Endodermal cell (in vitro differentiated cells): ENCODE results near the gene ADORA2A. TPM values are rescaled to one million over a fixed set of nuclear protein-coding genes. Genes with fewer than 3 reads are reported as not detected.

Experiments used
- DNase-seq: peaks from one replicate; pipeline ENCODE4 v3.0.0-alpha.2; 2017
- H3K27ac ChIP-seq: 2 replicates; pipeline ENCODE4 v1.5.1; 2013; ENCODE audit warnings: mild to moderate bottlenecking, low read depth, low read length, moderate library complexity
- H3K27me3 ChIP-seq: 2 replicates; pipeline ENCODE4 v1.6.1; 2013; ENCODE audit warnings: mild to moderate bottlenecking, low read length, moderate library complexity; ENCODE audit not compliant: insufficient read depth, control insufficient read depth, poor library complexity, severe bottlenecking
- H3K36me3 ChIP-seq: 2 replicates; pipeline ENCODE4 v1.7.0; 2013; ENCODE audit warnings: mild to moderate bottlenecking, low read length, moderate library complexity; ENCODE audit not compliant: control insufficient read depth, insufficient read depth
- H3K4me1 ChIP-seq: one replicate; pipeline ENCODE4 v1.7.0; 2013; ENCODE audit warnings: low read length; ENCODE audit not compliant: control insufficient read depth, insufficient read depth
- H3K4me3 ChIP-seq: 2 replicates; pipeline ENCODE4 v1.5.1; 2013; ENCODE audit warnings: mild to moderate bottlenecking, low read length, moderate library complexity
- H3K9ac ChIP-seq: 2 replicates; pipeline ENCODE4 v1.6.1; 2013; ENCODE audit warnings: mild to moderate bottlenecking, low read length, moderate library complexity; ENCODE audit not compliant: poor library complexity, severe bottlenecking; ENCODE audit errors: extremely low read depth
- H3K9me3 ChIP-seq: 2 replicates; pipeline ENCODE4 v1.6.1; 2013; ENCODE audit warnings: mild to moderate bottlenecking, low read length, moderate library complexity; ENCODE audit not compliant: control insufficient read depth
- H3K27ac Mint-ChIP-seq: 2 replicates; pipeline ENCODE4 v1.8.0; 2020; ENCODE audit warnings: mixed read lengths
- H3K27me3 Mint-ChIP-seq: 2 replicates; pipeline ENCODE4 v1.8.0; 2021; ENCODE audit warnings: mild to moderate bottlenecking, mixed read lengths; ENCODE audit not compliant: insufficient read depth
- H3K36me3 Mint-ChIP-seq: 2 replicates; pipeline ENCODE4 v1.8.0; 2020; ENCODE audit warnings: low read depth, mixed read lengths
- H3K4me1 Mint-ChIP-seq: 2 replicates; pipeline ENCODE4 v1.8.0; 2020; ENCODE audit warnings: mixed read lengths
- H3K4me3 Mint-ChIP-seq: 2 replicates; pipeline ENCODE4 v1.8.0; 2020; ENCODE audit warnings: mild to moderate bottlenecking, moderate library complexity, mixed read lengths
- H3K9me3 Mint-ChIP-seq: 2 replicates; pipeline ENCODE4 v1.8.0; 2020; ENCODE audit warnings: mild to moderate bottlenecking, mixed read lengths
- WGBS, 2 experiments: methylation state at CpG; one replicate each; pipeline versions ENCODE4 v1.1.5 to v1.1.7; 2013; ENCODE audit warnings: missing lambda C conversion rate in 2 of 2, mixed read lengths in 1 of 2; ENCODE audit not compliant: insufficient coverage in 1 of 2, insufficient read length in 1 of 2; 5-methylcytosine and 5-hydroxymethylcytosine counted together
- total RNA-seq, 2 donors: library from RNA; stranded (reverse); fragmentation: NEBNext Ultra II Directional in 1 of 2; extraction: Animal tissue kit (Norgen Biotek cat#: 25700) in 1 of 2; gene quantifications; 2 replicates in 1 of 2; 3 replicates in 1 of 2; pipeline ENCODE4 v1.2.1, GENCODE V29; 2021
- TF ChIP-seq, protein P1 (sequence below): fragments of 200-600 bp; sonication (generic); conservative IDR thresholded peaks from 2 replicates; pipeline ENCODE4 v1.5.0; 2021; ENCODE audit warnings: antibody characterized with exemption, mild to moderate bottlenecking

Gene ADORA2A
- total RNA-seq, 2 donors from 2014 or later = 4.1 to 4.7 TPM

DNA sequence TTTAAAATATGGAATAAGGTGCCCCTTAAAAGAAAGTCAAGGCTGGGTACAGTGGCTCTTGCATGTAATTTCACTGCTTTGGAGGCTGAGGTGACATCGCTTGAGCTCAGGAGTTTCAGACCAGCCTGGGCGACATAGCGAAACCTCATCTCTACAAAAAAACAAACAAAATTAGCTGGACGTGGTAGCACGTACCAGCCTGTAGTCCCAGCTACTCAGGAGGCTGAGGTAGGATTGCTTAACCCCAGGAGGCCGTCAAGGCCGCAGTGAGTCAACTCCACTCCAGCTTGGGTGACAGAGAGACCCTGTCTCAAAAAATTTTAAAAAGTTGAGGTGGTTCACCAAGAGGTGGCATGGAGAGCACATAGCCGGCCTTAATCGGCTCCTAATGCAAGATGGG is 17.7 kb upstream of the ADORA2A start:
- H3K27me3 ChIP-seq = no peaks in the 10 kb centered on the region
- Mint-ChIP-seq H3K27ac (no peak overlapping the region), H3K4me3 (no peak overlapping the region), H3K4me1 (peaks cover 13% of the 10 kb centered on the region), H3K36me3 (peaks cover 36% of the 10 kb centered on the region), H3K27me3 (no peaks in the 10 kb centered on the region), H3K9me3 (no peaks in the 10 kb centered on the region)
- H3K27ac ChIP-seq = no peak overlapping the region
- 91 to 94% methylated on average over 7 to 9 of the region's 9 CpGs for WGBS, 2 experiments
- H3K9me3 ChIP-seq = no peaks in the 10 kb centered on the region
- TF ChIP-seq, protein P1, sequence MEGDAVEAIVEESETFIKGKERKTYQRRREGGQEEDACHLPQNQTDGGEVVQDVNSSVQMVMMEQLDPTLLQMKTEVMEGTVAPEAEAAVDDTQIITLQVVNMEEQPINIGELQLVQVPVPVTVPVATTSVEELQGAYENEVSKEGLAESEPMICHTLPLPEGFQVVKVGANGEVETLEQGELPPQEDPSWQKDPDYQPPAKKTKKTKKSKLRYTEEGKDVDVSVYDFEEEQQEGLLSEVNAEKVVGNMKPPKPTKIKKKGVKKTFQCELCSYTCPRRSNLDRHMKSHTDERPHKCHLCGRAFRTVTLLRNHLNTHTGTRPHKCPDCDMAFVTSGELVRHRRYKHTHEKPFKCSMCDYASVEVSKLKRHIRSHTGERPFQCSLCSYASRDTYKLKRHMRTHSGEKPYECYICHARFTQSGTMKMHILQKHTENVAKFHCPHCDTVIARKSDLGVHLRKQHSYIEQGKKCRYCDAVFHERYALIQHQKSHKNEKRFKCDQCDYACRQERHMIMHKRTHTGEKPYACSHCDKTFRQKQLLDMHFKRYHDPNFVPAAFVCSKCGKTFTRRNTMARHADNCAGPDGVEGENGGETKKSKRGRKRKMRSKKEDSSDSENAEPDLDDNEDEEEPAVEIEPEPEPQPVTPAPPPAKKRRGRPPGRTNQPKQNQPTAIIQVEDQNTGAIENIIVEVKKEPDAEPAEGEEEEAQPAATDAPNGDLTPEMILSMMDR = no peak
- H3K4me1 ChIP-seq = peaks cover 2% of the 10 kb centered on the region
- no peak overlapping the region for H3K4me3 ChIP-seq
- DNase-seq = no peak
- peaks cover 30% of the 10 kb centered on the region for H3K36me3 ChIP-seq
- no peak overlapping the region for H3K9ac ChIP-seq

DNA sequence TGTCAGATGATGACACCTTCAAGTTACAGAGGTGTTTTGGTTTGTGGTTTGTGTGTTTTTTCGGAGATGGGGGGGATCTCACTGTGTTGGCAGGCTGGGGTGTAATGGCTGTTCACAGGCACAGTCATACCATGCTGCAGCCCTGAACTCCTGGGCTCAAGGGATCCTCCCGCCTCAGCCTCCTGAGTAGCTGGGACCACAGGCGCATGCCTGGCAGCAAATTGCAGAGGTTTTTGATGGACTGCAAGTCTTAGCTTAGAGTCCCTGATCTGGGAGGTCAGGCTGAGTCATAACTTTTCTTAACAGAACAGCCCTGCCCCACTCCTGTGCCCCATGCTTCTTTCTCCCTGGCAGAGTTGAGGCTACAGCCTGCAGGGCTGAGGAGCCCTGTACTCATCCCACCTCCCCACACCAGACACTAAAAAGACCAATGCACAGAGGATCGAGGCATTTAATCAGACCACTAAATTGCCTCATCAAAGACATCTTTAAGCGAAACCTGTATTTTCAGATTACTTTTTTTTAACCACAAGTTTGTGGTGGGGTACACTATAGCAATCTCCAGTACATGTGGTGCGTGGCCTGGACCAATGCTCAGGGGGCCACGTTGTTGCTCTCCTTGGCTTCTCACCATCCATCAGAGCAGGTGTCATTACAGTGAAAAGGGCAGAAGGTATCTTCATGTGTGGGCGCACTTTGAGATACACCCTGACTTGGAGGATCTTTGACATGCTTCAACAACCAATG is 17.1 kb upstream of the ADORA2A start:
- Mint-ChIP-seq H3K36me3 (peaks cover 36% of the 10 kb centered on the region), H3K27me3 (no peaks in the 10 kb centered on the region), H3K4me3 (no peak overlapping the region), H3K4me1 (peaks cover 13% of the 10 kb centered on the region), H3K27ac (no peak overlapping the region), H3K9me3 (no peaks in the 10 kb centered on the region)
- DNase-seq = no peak
- Histone ChIP-seq H3K27ac (no peak overlapping the region), H3K4me3 (no peak overlapping the region), H3K4me1 (peaks cover 2% of the 10 kb centered on the region), H3K36me3 (peaks cover 28% of the 10 kb centered on the region), H3K9me3 (no peaks in the 10 kb centered on the region), H3K27me3 (no peaks in the 10 kb centered on the region), H3K9ac (no peak overlapping the region)
- WGBS, 2 experiments = 95 to 98% methylated on average over 6 to 8 of the region's 8 CpGs
- TF ChIP-seq, protein P1 = no peak

DNA sequence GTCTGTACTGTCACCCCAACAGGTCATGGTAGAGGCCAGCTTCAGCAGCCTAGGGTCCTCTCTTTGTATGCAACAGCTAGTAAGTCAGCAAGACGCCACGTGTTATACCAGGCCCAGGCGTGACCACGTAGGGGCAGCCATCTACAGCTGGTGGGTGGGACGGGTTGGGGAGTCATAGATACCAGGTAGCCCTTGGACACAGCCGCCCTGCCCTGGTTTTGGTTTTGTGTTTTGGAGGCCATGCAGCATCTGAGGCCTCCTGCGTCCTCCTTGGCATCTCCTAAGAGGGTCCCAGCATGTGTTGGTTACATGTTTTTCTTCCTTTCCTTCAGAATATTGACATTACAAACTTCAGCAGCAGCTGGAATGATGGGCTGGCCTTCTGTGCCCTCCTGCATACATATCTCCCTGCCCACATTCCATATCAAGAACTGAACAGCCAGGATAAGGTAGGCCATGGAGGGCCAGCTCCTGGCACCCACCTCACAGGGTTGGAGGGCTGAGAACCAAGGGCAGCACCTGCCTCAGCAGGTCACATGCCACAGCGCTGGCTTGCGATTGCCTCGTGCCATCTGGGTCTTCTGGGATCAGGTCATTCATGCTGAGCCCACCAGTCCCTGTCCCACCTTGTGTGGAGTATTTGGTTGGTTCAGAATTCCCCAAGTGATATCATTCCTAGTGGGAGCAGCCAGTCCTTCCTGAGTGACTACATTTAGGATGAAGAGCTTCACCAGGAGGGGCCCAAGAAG is 16.0 kb upstream of the ADORA2A start:
- no peaks in the 10 kb centered on the region for H3K9me3 Mint-ChIP-seq
- Histone ChIP-seq H3K27me3 (no peaks in the 10 kb centered on the region), H3K4me1 (peaks cover under 1% of the 10 kb centered on the region), H3K36me3 (peaks cover 26% of the 10 kb centered on the region), H3K27ac (no peak overlapping the region), H3K9ac (no peak overlapping the region), H3K4me3 (no peak overlapping the region), H3K9me3 (no peaks in the 10 kb centered on the region)
- H3K27ac Mint-ChIP-seq = no peak overlapping the region
- peaks cover 12% of the 10 kb centered on the region for H3K4me1 Mint-ChIP-seq
- H3K4me3 Mint-ChIP-seq = no peak overlapping the region
- TF ChIP-seq, protein P1 = no peak
- 95 to 100% methylated on average over 1 to 10 of the region's 10 CpGs for WGBS, 2 experiments
- peaks cover 28% of the 10 kb centered on the region for H3K36me3 Mint-ChIP-seq
- no peak for DNase-seq
- no peaks in the 10 kb centered on the region for H3K27me3 Mint-ChIP-seq
